Brain microvascular endothelial cell (primary cell): ENCODE measurements around the gene ABCC1.

Experiments
- DNase-seq: peaks from one replicate; pipeline ENCODE4 v3.0.0-alpha.2; 2020
- H3K27ac ChIP-seq: fragments of 250-450 bp; sonication (Bioruptor Pico); 2 replicates; pipeline ENCODE4 v1.5.1; 2020; ENCODE audit warnings: mild to moderate bottlenecking, moderate library complexity
- H3K27me3 ChIP-seq: fragments of 250-450 bp; sonication (Bioruptor Pico); replicated peaks from 2 replicates; pipeline ENCODE4 v1.5.1; 2020; ENCODE audit warnings: mild to moderate bottlenecking
- H3K36me3 ChIP-seq: fragments of 250-450 bp; sonication (Bioruptor Pico); replicated peaks from 2 replicates; pipeline ENCODE4 v1.5.1; 2020; ENCODE audit warnings: mild to moderate bottlenecking
- H3K4me3 ChIP-seq: 2 replicates; pipeline ENCODE4 v1.5.1; 2011; ENCODE audit warnings: low read depth, mild to moderate bottlenecking, control low read depth, low read length, moderate library complexity
- CTCF ChIP-seq: IDR thresholded peaks from 2 replicates; pipeline ENCODE4 v1.5.1; 2011; ENCODE audit warnings: low read depth, mild to moderate bottlenecking, moderate library complexity, low read length, control low read depth, inconsistent platforms; ENCODE audit errors: missing control alignments
- in situ Hi-C: cut with HindIII; loops from 2 replicates; pipeline ENCODE4 v1.10.0; 2017; ENCODE audit warnings: low sequenced_read_pairs, low pct_ligation_motif_present

Gene ABCC1

GRCh38 chr16:16092925-16093627 lies 143.7 kb downstream of the ABCC1 start:
- no peaks in the 10 kb centered on the region for H3K27me3 ChIP-seq
- no peak overlapping the region for H3K27ac ChIP-seq
- in situ Hi-C loops: no loop called here
- peaks cover 27% of the 10 kb centered on the region for H3K36me3 ChIP-seq
- no peak for TF ChIP-seq CTCF
- DNase-seq: peak; percentile 17
- no peak overlapping the region for H3K4me3 ChIP-seq

GRCh38 chr16:16093628-16094332 lies 144.4 kb downstream of the ABCC1 start:
- Histone ChIP-seq H3K27ac (no peak overlapping the region), H3K27me3 (no peaks in the 10 kb centered on the region), H3K36me3 (peaks cover 27% of the 10 kb centered on the region), H3K4me3 (no peak overlapping the region)
- TF ChIP-seq CTCF: no peak
- no peak for DNase-seq
- in situ Hi-C loops: no loop called here

GRCh38 chr16:16095646-16096045 lies 146.2 kb downstream of the ABCC1 start:
- Histone ChIP-seq H3K4me3 (no peak overlapping the region), H3K27ac (no peak overlapping the region), H3K36me3 (peaks cover 21% of the 10 kb centered on the region), H3K27me3 (no peaks in the 10 kb centered on the region)
- TF ChIP-seq CTCF: no peak
- DNase-seq: no peak
- in situ Hi-C loops: no loop called here

GRCh38 chr16:16096121-16096857 lies 146.9 kb downstream of the ABCC1 start:
- Histone ChIP-seq H3K27me3 (no peaks in the 10 kb centered on the region), H3K36me3 (peaks cover 18% of the 10 kb centered on the region), H3K4me3 (no peak overlapping the region), H3K27ac (no peak overlapping the region)
- peak; percentile 44 for DNase-seq
- in situ Hi-C loops: no loop called here
- TF ChIP-seq CTCF: peak; percentile 70

- no peak overlapping the region for H3K27ac ChIP-seq
- H3K27me3 ChIP-seq: no peaks in the 10 kb centered on the region
- no peak for DNase-seq
- peaks cover 14% of the 10 kb centered on the region for H3K36me3 ChIP-seq
- in situ Hi-C loops: no loop called here
- TF ChIP-seq CTCF: no peak
- H3K4me3 ChIP-seq: no peak overlapping the region
Measured at GRCh38 chr16:16096858-16097213, 147.4 kb downstream of the ABCC1 start.
